BJ (cell line): Measurements from ENCODE around the gene GLG1. TPM values are rescaled to one million over a fixed set of nuclear protein-coding genes. Genes with fewer than 3 reads are reported as not detected.

Experiments
- CTCF ChIA-PET: fragments of 350-600 bp; formaldehyde crosslinking; extraction: SDS; loops from one replicate; lab custom pipeline; 2021; ENCODE audit warnings: antibody characterized with exemption, inconsistent platforms; lab: Yijun Ruan, JAX
- POLR2A ChIA-PET: fragments of 300-600 bp; sonication (Branson Sonifier 250); formaldehyde crosslinking; extraction: SDS; loops from one replicate; lab custom pipeline; 2021; ENCODE audit warnings: antibody characterized with exemption; lab: Charles Lee
- DNase-seq: peaks from one replicate; pipeline ENCODE4 v3.0.0-alpha.2; 2011; ENCODE audit warnings: low read depth
- H3K27me3 ChIP-seq: 2 replicates; pipeline ENCODE4 v1.6.0; 2011; ENCODE audit warnings: low read length; ENCODE audit not compliant: control insufficient read depth, insufficient read depth
- H3K36me3 ChIP-seq: 2 replicates; pipeline ENCODE4 v1.5.1; 2011; ENCODE audit warnings: low read length; ENCODE audit not compliant: control insufficient read depth, insufficient read depth
- H3K4me3 ChIP-seq: 2 replicates; pipeline ENCODE4 v1.5.1; 2011; ENCODE audit warnings: low read depth, mild to moderate bottlenecking, control low read depth, low read length
- CTCF ChIP-seq: IDR thresholded peaks from 2 replicates; pipeline ENCODE4 v1.5.1; 2011; ENCODE audit warnings: low read depth, mild to moderate bottlenecking, control low read depth, inconsistent platforms, low read length, moderate library complexity; ENCODE audit not compliant: insufficient read depth
- polyA plus RNA-seq: library from polyadenylated mRNA; depleted of rRNA; stranded (reverse); fragments of >200 nt; gene quantifications from 2 replicates; pipeline ENCODE4 v1.2.3, GENCODE V29; 2011

Gene GLG1
- polyA plus RNA-seq, 1 experiment = 88.6 TPM

- no peak overlapping the region for H3K4me3 ChIP-seq
- POLR2A ChIA-PET = no interaction called here
- H3K27me3 ChIP-seq = no peaks in the 10 kb centered on the region
- no peak for TF ChIP-seq CTCF
- CTCF ChIA-PET = interaction anchor here (1.1 kb wide), 1 partner anchor 9 kb away, joined by 5 read pairs; no protein-coding TSS in a partner anchor
- H3K36me3 ChIP-seq = no peaks in the 10 kb centered on the region
- peak; percentile 50 for DNase-seq
Measured at GRCh38 chr16:74577882-74578366, 29.0 kb downstream of the GLG1 start.

DNA sequence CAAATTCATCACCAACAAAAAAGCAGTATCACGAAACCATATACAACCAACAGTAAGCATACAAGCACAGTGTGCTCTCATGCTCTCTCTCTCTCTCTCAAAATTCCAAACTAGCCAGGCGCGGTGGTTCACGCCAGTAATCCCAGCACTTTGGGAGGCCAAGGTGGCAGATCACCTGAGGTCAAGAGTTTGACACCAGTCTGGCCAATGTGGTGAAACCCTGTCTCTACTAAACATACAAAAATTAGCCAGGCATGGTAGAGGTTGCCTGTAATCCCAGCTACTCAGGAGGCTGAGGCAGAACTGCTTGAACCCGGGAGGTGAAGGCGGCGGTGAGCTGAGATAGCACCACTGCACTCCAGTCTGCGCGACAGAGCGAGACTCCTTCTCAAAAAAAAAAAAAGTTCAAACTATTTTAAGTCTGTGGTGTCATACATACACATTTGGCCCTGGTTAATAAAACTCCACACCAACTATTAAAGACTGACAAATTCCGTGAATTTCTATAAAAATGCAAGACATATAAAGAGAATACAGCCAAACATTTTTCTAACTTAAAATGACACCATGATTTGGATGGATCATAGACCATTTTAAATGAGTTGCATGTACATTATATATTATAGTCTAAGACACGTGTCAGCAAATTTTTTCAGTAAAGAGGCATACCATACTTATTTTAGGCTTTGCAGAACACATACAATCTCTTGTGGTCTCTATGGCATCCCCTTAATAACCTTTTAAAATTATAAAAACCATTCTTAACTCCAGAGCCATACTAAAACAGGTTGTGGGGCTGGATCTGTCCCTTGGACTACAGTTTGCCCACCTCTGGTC is 30.9 kb downstream of the GLG1 start:
- no peak for DNase-seq
- POLR2A ChIA-PET = no interaction called here
- CTCF ChIA-PET = interaction anchor here (0.6 kb wide), 1 partner anchor 880 kb away, joined by 3 read pairs; no protein-coding TSS in a partner anchor

DNA sequence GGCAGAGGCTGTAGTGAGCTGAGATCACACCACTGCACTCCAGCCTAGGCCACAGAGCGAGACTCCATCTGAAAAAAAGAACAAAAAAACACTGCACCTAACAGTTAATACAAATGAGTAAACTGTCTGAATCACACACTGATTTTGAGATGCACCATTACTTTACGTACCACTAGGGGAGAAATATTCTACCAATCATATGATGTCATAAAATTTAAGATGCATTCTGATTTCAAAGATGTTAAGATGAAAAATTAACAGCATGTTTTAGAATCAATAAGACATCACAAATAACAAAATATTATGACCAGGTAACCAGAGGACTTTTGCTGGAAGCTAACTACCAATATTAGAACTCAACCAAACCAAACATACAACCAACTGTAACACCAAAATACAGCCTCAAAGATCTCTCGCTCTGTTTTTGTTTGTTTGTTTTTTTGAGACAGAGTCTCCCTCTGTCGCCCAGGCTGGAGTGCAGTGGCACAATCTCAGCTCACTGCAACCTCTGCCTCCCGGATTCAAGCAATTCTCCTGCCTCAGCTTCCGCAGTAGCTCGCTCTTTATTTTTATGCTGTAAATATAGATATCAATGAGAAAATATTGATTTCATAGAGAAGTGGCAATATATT is 31.6 kb downstream of the GLG1 start:
- no peak for DNase-seq
- POLR2A ChIA-PET = no interaction called here
- H3K27me3 ChIP-seq = no peaks in the 10 kb centered on the region
- CTCF ChIA-PET = interaction anchor here (0.6 kb wide), 1 partner anchor 881 kb away, joined by 3 read pairs; no protein-coding TSS in a partner anchor
- H3K36me3 ChIP-seq = no peaks in the 10 kb centered on the region
- no peak for TF ChIP-seq CTCF
- H3K4me3 ChIP-seq = no peak overlapping the region

More for the DNA sequence above, 30.9 kb downstream of the GLG1 start:
- no peak overlapping the region for H3K4me3 ChIP-seq
- H3K36me3 ChIP-seq = no peaks in the 10 kb centered on the region
- H3K27me3 ChIP-seq = no peaks in the 10 kb centered on the region
- TF ChIP-seq CTCF = no peak

- Histone ChIP-seq H3K4me3 (no peak overlapping the region), H3K27me3 (no peaks in the 10 kb centered on the region), H3K36me3 (no peaks in the 10 kb centered on the region)
- ChIA-PET CTCF (interaction anchor here (0.6 to 1.7 kb wide), 3 partner anchors 12 to 79 kb away, joined by 3 to 7 read pairs (median 3); no protein-coding TSS in a partner anchor), POLR2A (interaction anchor here (0.6 kb wide), 1 partner anchor 61 kb away, joined by 12 read pairs; no protein-coding TSS in a partner anchor)
- no peak for DNase-seq
- TF ChIP-seq CTCF = no peak
Measured at GRCh38 chr16:74574146-74574545, 32.8 kb downstream of the GLG1 start.

GRCh38 chr16:74573622-74574021 is 33.3 kb downstream of the GLG1 start:
- no peak overlapping the region for H3K4me3 ChIP-seq
- ChIA-PET CTCF (interaction anchor here (1.7 kb wide), 1 partner anchor 12 kb away, joined by 7 read pairs; no protein-coding TSS in a partner anchor), POLR2A (interaction anchor here (0.6 kb wide), 1 partner anchor 62 kb away, joined by 12 read pairs; no protein-coding TSS in a partner anchor)
- DNase-seq = no peak
- H3K36me3 ChIP-seq = no peaks in the 10 kb centered on the region
- TF ChIP-seq CTCF = no peak
- H3K27me3 ChIP-seq = no peaks in the 10 kb centered on the region
